GM21381 (cell line): ENCODE measurements around the gene TPM4.
A peak's percentile ranks its signal among the peaks of the same experiment; 100 is the strongest.
"Not testable (repeated sequence)": the region's sequence is repeated elsewhere in the genome, so short reads cannot be mapped to it uniquely, and the experiment has no call there.

ENCODE experiments used
- ATAC-seq: cut with Tn5 transposase; IDR thresholded peaks from one replicate; pipeline ENCODE4 v1.9.1; 2021; ENCODE audit warnings: mild to moderate bottlenecking, moderate library complexity; ENCODE audit not compliant: unreplicated experiment

The TPM4 gene

DNA sequence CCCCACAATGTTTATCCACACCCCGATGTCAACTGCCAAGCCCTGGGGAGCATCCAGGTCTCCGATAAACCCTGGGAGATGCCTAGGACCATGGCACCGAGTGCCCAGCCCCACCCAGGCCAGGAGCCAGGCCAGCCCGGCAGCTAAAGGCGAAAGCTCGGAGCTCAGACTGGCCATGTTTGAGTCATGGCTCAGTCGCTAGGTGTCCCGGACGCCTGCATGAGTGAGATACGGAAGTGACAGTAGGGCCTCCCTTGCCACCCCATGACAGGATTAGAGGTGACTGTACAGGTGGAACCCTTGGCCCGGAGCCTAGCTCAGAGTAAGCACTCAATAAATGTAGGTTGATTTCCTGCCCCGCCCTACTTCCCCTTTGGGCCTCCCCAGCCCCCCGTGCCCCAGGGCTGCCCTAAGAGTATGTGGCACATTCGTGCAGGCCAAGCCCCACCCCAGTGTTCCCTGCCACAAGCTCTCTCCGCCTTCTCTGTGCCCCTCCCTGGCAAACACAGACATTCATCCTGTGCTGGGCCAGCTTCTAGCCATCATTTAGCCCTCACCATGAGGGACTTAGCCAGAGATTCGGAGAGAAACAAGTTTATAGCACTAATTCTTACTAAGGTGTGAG lies 5.8 kb upstream of the TPM4 start:
- ATAC-seq = no peak

DNA sequence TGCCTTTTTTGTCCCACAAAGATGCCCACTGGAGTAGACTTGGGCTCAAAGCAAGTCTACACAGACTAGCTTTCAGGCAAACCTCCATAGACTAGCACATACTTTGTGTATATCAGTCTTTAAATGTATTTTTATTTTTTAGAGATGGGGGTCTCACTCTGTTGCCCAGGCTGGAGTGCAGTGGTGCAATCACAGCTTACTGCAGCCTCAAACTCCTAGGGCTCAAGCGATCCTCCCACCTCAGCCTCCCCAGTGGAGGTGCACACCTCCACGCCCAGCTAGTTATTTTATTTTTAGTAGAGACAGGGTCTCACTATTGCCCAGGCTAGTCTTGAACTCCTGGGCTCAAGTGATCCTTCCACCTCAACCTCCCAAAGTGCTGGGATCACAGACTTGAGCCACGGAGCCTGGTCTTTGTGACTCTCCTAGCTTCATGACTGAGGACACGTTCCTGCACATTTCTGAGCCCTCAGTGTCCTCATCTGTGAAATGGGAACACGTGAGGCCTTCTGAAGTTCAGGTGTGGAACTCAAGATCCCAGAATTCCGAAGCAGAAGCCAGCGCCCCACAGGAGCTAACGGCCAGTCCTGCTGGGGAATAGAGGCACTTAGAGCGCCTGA lies 5.1 kb upstream of the TPM4 start:
- ATAC-seq = no peak

DNA sequence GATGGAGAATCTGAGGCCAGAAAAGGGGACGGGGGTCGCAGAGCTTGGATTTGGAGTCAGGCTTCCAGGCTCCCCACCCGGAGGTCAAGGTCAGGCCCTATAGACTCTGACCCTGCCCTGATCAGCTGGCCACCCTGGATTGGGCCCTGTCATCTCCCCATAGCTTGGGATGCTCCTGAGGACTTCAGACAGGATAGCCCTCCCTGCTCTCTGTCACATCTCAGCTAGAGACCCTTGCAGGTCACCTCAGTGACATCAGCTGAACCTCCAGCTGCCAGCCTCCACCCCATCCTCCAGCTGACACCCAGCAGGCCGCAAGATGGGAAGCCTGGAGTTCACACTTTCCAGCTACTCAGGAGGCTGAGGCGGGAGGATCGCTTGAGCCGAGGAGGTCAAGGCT lies 2.8 kb upstream of the TPM4 start:
- no peak for ATAC-seq

DNA sequence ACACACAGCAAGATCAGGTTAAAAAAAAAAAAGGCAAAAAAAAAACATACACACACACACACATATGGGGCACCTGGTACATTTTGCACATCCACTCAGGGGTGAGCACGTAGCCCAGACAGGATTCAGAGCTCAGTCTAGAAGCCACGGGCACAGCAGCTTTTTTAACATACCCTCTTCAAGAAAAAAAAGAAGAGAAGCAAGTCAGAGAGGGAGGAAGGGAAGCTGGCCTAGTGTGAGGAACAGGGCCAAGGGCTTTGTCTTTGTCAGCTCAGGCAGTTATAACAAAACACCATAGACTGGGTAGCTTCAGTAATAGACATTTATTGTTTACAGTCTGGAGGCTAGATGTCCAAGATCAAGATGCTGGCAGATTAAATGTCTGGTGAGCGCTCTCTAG lies 2.3 kb upstream of the TPM4 start:
- no peak for ATAC-seq

DNA sequence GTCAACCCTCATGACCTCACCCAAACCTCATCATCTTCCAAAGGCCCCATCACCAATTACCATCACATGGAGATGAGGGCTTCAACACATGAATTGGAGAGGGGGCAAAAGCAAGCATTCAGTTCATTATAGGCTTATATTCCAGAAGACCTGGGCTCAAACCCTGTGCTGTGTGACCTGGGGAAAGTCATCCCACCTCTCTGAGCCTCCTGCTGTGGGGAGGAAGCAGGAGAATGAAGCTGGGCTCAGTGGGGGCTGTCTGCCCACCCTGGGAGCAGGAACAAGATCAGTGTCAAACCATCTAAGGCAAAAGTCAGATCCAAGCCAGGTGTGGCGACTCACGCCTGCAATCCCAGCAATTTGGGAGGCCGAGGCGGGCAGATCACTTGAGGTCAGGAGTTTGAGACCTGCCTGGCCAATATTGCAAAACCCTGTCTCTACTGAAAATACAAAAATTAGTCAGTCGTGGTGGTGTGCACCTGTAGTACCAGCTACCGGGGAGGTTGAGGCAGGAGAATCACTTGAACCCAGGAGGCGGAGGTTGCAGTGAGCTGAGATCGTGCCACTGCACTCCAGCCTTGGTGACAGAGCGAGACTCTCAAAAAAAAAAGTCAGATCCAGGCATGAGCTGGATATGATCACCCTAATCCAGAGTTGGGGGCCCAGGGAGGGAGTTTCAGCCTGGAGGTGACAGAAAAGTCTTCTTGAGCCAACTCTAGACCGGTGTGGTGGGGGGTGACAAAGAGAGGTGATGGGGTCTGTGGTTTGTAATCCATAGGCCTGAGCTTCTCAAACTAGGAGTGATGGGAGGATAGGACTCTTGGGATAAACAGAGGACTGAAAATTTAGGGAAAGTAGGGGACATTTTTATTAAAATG lies 1.6 kb upstream of the TPM4 start:
- no peak for ATAC-seq

DNA sequence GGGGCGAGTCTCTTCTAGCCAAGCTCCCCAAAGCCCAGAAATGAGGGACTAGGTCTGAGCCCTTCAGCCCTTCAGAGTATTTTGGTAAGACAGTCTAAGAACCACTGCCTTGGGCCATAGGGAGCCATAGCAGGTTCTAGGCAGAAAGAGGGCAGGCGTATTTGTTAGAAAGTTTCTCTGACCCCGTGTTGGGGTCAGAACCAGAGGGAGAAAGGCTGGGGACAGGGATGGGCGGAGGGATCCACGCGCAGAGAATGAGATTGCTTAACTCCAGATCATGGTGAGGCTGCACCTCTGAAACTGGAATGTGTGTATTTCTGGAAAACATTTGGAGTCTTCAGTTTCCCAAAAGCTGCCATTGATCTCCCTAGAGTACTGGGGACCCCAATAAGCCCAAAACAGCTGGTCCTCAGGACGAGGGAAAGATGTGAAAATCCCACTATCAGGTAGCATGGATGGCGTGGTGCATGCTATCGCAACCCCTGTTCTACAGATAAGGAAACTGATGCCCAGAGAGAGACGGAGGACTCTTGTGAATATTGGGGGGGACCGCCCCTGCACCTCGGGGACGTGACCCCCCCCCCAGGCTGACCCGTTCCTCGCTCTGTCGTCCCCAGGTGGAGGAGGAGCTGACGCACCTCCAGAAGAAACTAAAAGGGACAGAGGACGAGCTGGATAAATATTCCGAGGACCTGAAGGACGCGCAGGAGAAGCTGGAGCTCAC lies 703 bp upstream of the TPM4 start:
- no peak for ATAC-seq

DNA sequence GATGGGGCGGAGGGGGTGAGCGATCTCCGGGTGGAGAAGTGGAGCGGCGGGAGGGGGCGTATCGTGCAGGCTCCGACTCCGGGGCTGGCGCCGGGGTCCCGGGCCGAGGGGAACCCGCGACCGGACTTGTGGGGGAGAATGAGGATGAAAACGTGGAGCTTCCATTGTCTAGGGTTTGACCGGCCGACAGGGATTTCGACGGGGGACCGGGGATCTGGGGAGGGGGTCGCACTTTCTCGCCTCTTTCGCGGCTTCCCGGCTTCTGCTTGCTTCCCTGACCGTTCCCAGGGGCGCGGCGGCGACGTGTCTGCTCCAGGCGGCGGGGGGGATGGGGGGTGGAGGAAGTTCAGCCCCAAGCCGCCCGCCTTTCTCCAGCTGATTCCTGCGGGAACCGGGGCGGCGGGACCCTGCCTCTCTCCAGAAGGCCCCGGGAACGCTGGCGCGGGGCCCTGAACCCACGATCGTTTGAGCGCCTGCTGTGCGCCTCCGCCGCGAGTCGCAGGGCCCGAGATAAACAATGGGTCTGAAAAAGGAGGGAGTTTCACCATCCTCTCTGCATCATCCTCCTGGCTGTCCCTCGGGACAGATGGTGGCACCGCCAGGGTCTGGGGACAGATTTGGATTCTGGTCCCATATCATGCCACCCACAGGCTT lies 790 bp downstream of the TPM4 start:
- ATAC-seq = no peak

DNA sequence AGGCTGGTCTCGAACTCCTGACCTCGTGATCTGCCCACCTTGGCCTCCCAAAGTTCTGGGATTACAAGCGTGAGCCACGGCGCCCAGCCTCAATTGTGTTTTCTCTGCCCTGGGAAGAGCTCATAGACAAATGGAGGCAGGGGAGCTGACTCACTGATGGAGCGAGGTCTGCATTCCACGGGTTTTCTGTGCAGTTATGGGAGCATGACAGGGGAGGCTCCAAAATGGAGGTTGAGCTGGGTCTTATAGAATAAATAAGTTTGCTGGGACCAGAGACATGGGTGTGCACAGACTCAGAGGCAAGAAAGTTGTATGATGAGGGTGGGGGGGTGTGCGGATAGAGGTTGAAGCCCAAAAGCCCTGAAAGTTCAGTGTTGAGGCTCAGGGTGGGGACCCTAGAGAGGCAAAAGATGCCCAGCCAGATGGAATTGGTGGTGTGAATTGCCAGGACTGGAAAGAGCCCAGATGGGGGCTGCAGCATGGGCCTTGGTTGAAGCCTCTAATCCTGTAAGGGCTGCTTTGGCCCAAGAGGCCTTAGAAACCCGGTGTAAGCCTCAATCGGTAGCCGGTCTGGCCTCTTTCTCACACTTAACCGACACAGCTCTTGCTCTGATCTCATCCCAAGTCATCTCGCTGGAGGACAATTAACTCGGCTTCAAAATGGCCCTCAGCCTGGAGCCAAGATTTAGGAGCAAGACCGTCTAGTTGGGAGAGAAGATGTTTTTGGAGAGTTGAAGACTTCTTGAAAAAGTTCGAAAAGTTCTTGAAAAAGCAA lies 1.9 kb downstream of the TPM4 start:
- no peak for ATAC-seq

DNA sequence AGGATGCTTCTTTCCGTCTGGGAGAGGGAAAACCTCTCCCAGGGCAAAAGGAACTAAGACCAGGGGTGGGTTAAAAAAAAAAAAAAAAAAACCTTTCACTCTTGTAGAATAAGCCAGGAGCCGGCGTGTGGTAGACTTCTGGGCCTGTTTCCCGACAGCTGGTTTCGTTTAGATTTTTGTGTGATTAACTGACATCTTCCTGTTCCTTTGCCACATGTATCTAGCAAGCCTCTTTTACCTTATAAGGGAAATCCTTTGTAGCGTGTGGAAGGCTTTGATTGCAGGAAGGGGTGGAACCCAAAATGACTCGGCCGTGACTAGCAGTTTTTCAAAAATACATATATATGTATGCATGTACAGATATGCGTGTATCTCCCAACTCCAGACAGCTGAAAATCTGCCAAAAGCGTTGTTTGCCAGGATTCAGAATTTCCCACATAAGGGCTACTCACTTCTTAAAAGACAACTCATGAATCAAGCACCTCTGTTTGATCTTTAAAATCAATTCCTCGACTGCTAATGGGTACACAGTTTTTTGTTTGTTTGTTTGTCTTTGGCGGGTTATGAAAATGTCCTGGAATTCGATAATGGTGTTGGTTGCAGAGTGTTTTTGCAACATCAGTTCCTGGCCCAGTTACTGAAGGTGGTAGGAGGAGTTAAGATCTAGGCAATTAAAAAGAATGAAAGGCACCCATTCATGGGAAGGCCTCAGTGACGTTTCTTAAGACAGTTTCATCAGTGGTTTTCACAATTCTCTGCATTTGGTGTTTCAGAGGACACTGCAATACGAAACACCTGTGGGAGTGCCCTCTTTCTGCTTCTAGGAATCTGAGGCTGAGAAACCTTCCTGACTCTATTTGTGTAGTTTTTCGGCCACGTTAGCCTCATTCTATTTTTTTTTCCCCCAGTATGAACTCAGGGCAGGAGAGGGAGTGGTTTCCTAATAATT lies 2.7 kb downstream of the TPM4 start:
- peak; percentile 40 for ATAC-seq

DNA sequence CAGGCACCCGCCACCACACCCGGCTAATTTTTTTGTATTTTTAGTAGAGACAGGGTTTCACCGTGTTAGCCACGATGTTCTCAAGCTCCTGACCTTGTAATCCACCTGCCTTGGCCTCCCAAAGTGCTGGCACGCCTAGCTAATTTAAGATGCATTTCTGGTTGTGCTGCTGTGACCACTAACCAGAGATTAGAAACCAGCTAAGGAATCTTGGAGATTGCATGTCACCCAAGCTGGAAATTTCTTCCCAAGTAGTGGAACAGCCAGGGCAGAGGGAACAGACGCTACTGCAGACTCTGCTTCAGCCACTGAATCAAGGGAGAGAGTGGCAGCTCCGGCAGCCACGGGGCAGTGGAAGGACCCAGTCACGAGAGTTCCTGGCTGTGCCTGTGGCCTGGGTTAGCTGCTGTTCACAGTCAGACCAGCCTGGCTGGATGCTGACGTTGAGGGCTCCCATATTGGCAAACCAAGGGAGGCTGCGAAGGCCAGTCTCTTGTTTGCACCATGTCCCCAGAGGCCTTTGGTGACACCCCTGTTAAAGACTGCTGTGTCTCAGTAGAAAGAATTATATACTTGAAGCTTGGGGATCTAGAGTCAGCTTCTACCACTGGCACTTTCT lies 7.9 kb downstream of the TPM4 start:
- no peak for ATAC-seq

DNA sequence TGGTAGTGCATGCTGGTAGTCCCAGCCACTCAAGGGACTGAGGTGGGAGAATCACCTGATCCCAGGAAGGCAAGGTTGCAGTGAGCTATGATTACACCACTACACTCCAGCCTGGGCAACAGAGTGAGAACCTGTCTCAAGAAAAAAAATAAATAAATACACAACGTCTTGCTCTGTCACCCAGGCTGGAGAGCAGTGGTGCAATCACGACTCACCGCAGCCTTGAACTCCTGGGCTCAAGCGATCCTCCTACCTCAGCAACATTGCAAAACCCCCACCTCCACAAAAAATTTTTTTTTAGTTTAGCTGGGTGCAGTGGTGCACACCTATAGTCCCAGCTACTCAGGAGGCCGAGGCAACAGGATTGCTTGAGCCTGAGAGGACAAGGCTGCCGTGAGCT lies 8.8 kb downstream of the TPM4 start:
- ATAC-seq = no peak

DNA sequence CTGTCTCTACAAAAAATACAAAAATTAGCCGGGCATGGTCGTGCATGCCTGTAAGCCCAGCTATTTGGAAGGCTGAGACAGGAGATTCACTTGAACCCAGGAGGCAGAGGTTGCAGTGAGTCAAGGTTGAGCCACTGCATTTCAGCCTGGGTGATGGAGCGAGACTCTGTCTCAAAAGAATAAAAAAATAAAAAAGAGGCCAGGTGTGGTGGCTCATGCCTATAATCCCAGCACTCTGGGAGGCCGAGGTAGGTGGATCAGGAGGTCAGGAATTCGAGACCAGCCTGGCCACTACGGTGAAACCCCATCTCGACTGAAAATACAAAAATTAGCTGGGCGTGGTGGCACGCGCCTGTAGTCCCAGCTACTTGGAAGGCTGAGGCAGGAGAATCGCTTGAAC lies 11.1 kb downstream of the TPM4 start:
- ATAC-seq = not testable (repeated sequence)

DNA sequence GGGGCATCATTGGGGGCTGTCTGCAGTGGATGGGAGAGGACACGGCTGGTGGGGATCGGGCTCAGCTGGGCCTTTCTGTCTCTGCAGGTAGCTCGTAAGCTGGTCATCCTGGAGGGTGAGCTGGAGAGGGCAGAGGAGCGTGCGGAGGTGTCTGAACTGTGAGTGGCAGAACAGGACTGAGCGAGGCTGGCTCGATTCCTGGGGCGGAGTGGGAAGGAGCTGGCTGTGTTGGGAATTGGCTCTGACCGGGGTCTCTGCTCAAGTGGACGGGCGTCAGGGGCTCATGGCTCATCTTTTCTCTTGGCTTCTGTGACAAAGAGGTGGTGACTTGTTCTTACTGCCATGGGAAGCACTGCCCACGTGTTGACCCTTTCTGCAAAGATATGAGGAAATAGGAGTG lies 11.6 kb downstream of the TPM4 start:
- ATAC-seq = no peak

DNA sequence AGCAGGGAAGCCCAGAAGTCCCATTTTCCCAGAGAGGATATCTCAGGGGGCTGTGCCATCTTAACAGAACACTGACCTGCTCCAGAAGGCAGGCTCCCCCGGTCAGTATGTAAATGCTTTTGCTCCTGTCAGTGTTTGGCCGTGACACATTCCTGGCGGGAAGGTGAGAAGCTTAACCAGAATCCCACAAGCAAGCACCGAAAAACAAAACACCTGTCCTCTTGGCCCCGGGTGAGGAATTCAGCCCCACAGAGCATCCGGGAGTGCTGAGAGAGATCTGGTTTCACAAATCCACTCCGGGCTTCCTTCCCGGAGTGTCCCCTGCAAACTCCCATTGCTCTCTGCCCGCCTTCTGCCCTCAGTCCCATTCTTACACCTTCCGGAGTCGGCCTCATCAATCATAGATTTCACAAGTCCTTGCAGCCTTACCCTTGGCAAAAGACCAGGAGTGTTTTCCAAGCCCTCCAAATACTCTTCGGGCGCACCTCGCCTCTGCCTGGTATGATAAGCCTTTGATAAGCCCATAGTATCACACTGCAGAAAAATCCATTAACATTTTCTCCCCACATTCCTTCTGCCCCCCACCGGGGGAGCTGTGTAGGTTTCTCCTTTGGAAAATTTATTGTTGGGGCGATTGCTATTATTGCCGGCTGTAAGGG lies 12.2 kb downstream of the TPM4 start:
- ATAC-seq = no peak

DNA sequence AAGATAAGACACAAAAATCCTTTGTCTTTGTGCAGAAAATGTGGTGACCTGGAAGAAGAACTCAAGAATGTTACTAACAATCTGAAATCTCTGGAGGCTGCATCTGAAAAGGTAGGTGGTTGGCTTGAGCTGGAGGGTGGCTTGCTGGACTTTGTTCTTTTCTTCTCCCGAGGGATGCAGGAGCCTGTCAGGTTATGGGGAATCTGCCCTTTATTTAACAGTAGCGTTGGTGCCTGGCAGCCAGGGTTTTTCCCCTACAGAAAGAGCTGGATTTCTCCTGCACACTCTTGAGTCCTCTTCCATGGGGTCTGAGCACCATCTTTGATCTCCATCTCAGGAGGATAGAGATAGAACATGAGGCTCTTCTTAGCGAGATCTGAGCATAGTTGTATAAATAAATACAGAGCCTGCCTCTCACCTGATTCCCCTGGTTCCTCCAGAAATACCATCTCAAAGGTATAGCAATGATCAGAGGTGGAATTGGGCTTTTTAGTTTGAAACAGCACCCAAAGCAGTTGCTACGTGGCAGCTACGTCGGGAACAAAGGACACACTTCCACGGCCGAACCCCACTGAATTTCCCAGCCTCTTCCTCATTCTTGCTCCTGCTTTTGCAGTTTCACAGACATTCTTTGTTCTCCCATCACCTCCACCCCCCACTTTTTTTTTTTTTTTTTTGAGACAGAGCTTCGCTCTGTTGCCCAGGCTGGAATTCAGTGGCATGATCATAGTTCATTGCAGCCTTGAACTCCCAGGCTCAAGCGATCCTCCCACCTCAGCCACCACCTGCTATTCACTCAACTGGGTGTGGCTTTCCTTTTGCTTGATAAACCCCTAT lies 12.9 kb downstream of the TPM4 start:
- ATAC-seq = no peak

DNA sequence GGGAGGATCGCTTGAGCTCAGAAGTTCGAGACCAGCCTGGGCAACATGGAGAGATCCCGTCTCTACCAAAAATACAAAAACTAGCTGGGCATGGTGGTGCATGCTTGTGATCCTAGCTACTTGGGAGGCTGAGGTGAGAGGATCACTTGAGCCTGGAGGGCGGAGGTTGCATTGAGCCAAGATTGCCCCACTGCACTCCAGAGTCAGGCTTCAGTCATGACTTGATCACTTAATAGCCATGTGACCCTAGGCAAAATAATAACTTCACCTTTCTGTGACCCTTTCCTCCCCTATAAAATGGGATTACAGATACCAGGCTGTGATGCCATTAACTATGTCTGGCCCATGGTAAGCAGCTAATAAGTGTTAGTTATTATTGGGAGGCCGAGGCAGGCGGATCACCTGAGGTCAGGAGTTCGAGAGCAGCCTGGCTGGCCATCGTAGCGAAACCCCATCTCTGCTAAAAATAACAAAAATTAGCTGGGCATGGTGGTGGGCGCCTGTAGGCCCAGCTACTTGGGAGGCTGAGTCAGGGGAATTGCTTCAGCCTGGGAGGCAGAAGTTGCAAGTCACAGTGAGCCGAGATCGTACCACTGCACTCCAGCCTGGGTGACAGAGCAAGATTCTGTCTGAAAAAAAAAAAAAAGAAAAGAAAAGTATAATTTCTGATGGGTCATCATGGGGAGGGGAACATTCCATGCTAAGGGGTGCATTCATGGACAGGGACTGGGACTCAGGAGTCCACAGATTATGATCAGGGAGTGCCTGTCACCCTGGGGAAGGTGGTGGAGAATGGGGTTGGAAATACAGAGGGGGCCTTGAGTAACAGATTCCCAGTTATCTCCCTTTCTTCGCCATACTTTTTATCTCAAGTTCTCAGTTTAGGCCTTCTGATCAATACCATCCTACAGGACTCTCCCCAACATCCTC lies 15.5 kb downstream of the TPM4 start:
- no peak for ATAC-seq
